Suprapubic skin (tissue), 4 donors: ENCODE measurements around the gene LIPA. TPM values are rescaled to one million over a fixed set of nuclear protein-coding genes. Genes with fewer than 3 reads are reported as not detected.
"Not testable (repeated sequence)": the region's sequence is repeated elsewhere in the genome, so short reads cannot be mapped to it uniquely, and the experiment has no call there.

ENCODE experiments used
- DNase-seq, 2 donors: peaks; one replicate each; pipeline ENCODE4 v3.0.0-alpha.2; 2019; ENCODE audit warnings: low spot score in 2 of 2
- H3K27ac ChIP-seq: fragments of 200-600 bp; sonication (generic); one replicate; pipeline ENCODE4 v1.5.1; 2019
- H3K27me3 ChIP-seq: fragments of 200-600 bp; sonication (generic); one replicate; pipeline ENCODE4 v1.5.1; 2019
- H3K36me3 ChIP-seq: fragments of 200-600 bp; sonication (generic); one replicate; pipeline ENCODE4 v1.5.1; 2019
- H3K4me1 ChIP-seq: fragments of 200-600 bp; sonication (generic); one replicate; pipeline ENCODE4 v1.5.1; 2019
- H3K4me3 ChIP-seq: fragments of 200-600 bp; sonication (generic); one replicate; pipeline ENCODE4 v1.5.1; 2019; ENCODE audit warnings: mild to moderate bottlenecking
- H3K9me3 ChIP-seq: fragments of 200-600 bp; sonication (generic); one replicate; pipeline ENCODE4 v1.5.1; 2019
- EP300 ChIP-seq: sonication (generic); formaldehyde crosslinking; IDR thresholded peaks from one replicate; pipeline ENCODE4 v1.6.1; 2017; ENCODE audit warnings: antibody characterized with exemption
- POLR2A ChIP-seq, 2 donors: fragments of 450-650 bp; IDR thresholded peaks; one replicate each; pipeline ENCODE4 v1.6.1; 2017; ENCODE audit warnings: antibody characterized with exemption in 2 of 2, mild to moderate bottlenecking in 2 of 2, moderate library complexity in 2 of 2
- POLR2AphosphoS5 ChIP-seq, 3 donors: sonication (generic); formaldehyde crosslinking; IDR thresholded peaks; one replicate each; pipeline ENCODE4 v1.6.1; 2017; ENCODE audit warnings: antibody characterized with exemption in 3 of 3
- WGBS: methylation state at CpG from one replicate; pipeline ENCODE4 v1.1.5; 2018; 5-methylcytosine and 5-hydroxymethylcytosine counted together
- total RNA-seq, 4 donors: library from RNA; depleted of rRNA; stranded (reverse); fragments of >200 nt; gene quantifications; one replicate each; pipeline ENCODE4 v1.1.0, GENCODE V29; 2016
- TF ChIP-seq, protein P1 (sequence below), 2 donors: fragments of 200-600 bp in 1 of 2; fragments of 450-650 bp in 1 of 2; sonication (generic) in 1 of 2; IDR thresholded peaks; one replicate each; pipeline ENCODE4 v1.5.1; 2016 to 2019; ENCODE audit warnings: antibody characterized with exemption in 2 of 2, mild to moderate bottlenecking in 1 of 2, moderate library complexity in 1 of 2

LIPA gene
- total RNA-seq, 4 donors from 2014 or later = 15.6 to 21.2 (median 18.8) TPM

DNA sequence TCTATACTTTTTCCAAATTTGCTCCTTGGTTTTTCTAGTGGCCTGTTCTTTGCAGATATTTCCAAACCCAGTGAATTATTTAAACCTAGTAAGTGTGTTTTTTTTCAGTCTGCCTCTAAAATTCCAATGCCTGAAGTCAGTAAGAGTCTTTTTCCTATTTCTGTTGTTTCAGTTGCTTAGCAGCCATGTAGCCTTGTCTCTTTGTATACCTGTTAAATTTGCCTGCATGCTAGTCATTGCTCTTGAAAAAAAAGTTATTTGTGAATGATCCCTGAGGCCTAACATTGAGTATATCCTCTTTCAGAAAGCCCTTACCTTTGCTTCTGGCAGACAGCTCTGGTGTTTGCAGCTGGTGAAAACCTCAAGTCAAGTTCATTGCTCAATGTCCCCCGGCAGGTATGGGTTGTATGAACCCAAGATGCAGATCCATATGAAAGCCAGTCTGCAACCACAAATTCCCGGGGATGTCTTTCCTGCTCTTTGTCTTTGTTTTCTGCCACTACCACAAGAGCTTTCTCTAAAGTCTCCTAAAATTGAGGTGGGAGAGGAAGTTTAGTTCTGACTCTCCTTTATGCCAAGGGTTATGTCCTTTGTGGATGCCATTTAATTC is 80.2 kb downstream of the LIPA start:
- Histone ChIP-seq H3K27me3 (no peaks in the 10 kb centered on the region), H3K4me3 (no peak overlapping the region), H3K27ac (no peak overlapping the region), H3K9me3 (no peaks in the 10 kb centered on the region), H3K4me1 (peaks cover 12% of the 10 kb centered on the region), H3K36me3 (no peaks in the 10 kb centered on the region)
- TF ChIP-seq POLR2AphosphoS5 (IDR thresholded peaks at IDR 0.05) = no peak
- TF ChIP-seq EP300 = no peak
- TF ChIP-seq POLR2A (IDR thresholded peaks at IDR 0.05) = no peak
- TF ChIP-seq, protein P1, sequence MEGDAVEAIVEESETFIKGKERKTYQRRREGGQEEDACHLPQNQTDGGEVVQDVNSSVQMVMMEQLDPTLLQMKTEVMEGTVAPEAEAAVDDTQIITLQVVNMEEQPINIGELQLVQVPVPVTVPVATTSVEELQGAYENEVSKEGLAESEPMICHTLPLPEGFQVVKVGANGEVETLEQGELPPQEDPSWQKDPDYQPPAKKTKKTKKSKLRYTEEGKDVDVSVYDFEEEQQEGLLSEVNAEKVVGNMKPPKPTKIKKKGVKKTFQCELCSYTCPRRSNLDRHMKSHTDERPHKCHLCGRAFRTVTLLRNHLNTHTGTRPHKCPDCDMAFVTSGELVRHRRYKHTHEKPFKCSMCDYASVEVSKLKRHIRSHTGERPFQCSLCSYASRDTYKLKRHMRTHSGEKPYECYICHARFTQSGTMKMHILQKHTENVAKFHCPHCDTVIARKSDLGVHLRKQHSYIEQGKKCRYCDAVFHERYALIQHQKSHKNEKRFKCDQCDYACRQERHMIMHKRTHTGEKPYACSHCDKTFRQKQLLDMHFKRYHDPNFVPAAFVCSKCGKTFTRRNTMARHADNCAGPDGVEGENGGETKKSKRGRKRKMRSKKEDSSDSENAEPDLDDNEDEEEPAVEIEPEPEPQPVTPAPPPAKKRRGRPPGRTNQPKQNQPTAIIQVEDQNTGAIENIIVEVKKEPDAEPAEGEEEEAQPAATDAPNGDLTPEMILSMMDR (IDR thresholded peaks at IDR 0.05) = no peak
- no peak for DNase-seq
- WGBS = 58% methylated on average over 2 of the region's 2 CpGs

DNA sequence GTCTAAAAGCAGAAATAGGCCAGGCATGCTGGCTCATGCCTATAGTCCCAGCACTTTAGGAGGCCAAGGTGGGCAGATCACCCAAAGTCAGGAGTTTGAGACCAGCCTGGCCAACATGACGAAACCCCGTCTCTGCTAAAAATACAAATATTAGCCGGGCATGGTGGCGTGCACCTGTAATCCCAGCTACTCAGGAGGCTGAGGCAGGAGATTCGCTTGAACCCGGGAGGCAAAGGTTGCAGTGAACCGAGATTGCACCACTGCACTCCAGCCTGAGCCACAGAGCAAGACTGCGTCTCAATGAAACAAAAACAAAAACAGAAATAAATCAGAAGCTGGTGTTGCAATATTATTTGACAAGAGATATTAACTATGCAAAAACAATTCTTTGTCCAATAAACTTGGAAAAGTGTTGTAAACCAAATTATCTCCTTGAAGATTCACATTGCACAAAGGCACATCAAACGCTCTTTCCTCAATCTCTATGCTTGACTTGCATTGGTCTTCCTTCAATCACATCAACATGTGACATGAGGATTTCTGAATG is 83.1 kb downstream of the LIPA start:
- DNase-seq = peak in 1 of 2 donors; percentile 64
- 45% methylated on average over 9 of the region's 9 CpGs for WGBS
- H3K4me3 ChIP-seq, H3K9me3 ChIP-seq, H3K36me3 ChIP-seq, H3K27me3 ChIP-seq: not testable (repeated sequence)
- H3K4me1 ChIP-seq = peaks cover 28% of the 10 kb centered on the region
- peak overlapping the region; percentile 53 for H3K27ac ChIP-seq
- peak in 1 of 3 donors; percentile 44 for TF ChIP-seq POLR2AphosphoS5 (IDR thresholded peaks at IDR 0.05)

DNA sequence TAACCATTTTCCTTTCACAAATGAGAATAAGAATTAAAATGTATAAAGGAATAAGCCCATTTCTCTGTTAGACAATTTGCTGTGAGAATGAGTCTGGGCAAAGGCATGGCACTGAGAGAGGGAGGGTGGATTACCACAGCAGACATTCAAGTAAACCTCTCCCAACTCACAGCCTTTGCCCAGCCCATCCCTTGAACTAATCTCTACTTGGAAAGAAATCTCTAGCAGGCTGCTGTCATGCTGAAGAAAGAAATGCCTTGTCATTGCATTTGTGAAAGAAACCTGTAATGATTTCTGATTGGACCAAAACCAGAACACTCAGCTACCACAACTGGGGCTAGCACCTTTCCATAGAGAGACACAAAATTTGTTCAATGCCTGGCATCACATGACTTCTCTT is 83.7 kb downstream of the LIPA start:
- Histone ChIP-seq H3K27me3 (no peaks in the 10 kb centered on the region), H3K27ac (peak overlapping the region; percentile 53), H3K4me1 (peaks cover 33% of the 10 kb centered on the region), H3K9me3 (no peaks in the 10 kb centered on the region), H3K4me3 (no peak overlapping the region), H3K36me3 (no peaks in the 10 kb centered on the region)
- DNase-seq = no peak
- no peak for TF ChIP-seq POLR2A (IDR thresholded peaks at IDR 0.05)
- TF ChIP-seq POLR2AphosphoS5 (IDR thresholded peaks at IDR 0.05) = no peak
- TF ChIP-seq EP300 = no peak
- TF ChIP-seq, protein P1 (IDR thresholded peaks at IDR 0.05) = no peak

DNA sequence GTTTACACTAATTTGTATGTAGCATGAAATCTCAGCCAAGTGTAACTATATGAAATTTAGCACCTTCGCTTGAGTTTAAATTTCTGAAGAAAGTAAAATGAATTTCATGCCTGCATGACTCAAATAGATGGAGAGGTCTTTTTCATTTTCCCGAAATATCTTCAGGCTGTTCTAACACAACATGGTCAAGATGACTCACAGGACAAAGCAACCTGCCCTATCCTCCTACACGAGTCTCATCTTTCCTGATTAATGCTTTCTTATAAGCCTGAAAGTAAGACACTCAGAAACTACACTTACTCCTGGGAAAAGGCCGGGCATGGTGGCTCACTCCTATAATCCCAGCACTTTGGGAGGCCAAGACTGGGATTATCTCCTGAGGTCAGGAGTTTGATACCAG is 85.7 kb downstream of the LIPA start:
- H3K36me3 ChIP-seq = no peaks in the 10 kb centered on the region
- no peak overlapping the region for H3K4me3 ChIP-seq
- H3K4me1 ChIP-seq = peaks cover 40% of the 10 kb centered on the region
- 66% methylated on average over 4 of the region's 4 CpGs for WGBS
- no peaks in the 10 kb centered on the region for H3K27me3 ChIP-seq
- no peak overlapping the region for H3K27ac ChIP-seq
- no peaks in the 10 kb centered on the region for H3K9me3 ChIP-seq
- DNase-seq = no peak
- TF ChIP-seq, protein P1 (IDR thresholded peaks at IDR 0.05) = no peak

DNA sequence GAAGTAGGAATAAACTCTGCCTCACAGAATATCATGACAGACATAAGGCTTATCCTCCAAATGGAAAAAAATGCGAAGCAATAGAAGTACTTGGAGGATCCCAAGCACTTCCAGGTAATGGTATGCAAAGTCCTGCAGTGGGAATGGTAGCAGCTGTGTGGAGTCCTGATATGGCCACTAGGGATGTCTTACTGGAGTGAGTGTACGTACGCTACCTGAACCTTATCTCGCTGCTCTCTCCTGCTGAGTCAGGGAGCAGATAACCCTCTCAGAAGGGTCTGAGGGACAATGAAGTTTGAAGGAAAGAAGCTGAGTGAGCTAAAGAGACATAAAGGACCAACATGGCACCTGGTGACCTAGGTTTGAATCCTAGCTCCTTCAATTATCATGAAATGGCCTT is 86.7 kb downstream of the LIPA start:
- TF ChIP-seq, protein P1 (IDR thresholded peaks at IDR 0.05) = no peak
- TF ChIP-seq POLR2A (IDR thresholded peaks at IDR 0.05) (no peak), EP300 (no peak), POLR2AphosphoS5 (IDR thresholded peaks at IDR 0.05) (no peak)
- Histone ChIP-seq H3K27me3 (no peaks in the 10 kb centered on the region), H3K36me3 (no peaks in the 10 kb centered on the region), H3K4me3 (no peak overlapping the region), H3K27ac (no peak overlapping the region), H3K9me3 (no peaks in the 10 kb centered on the region), H3K4me1 (peaks cover 40% of the 10 kb centered on the region)
- WGBS = 92% methylated on average over 4 of the region's 4 CpGs
- DNase-seq = no peak

DNA sequence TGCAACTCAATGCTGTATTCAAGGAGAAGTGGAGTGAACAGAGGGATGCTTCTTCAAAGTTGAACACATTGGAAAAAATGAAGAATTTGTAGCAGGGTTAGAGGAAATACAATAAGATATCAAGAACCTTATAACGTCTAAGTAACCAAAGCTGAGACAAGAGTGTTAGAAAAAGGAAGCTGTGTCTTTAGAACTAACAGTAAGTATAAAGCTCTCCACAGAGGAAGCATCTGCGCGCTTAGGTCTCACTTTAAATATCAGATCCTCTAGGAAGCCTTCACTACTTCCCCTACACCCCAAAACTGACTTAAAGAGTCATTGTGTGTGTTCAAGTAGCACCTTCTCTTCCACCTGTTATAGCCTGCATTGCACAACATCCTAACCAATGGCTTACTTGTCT is 87.5 kb downstream of the LIPA start:
- no peak overlapping the region for H3K4me3 ChIP-seq
- 49% methylated on average over 3 of the region's 3 CpGs for WGBS
- H3K9me3 ChIP-seq = no peaks in the 10 kb centered on the region
- no peak for TF ChIP-seq POLR2AphosphoS5 (IDR thresholded peaks at IDR 0.05)
- no peak for TF ChIP-seq EP300
- TF ChIP-seq, protein P1 (IDR thresholded peaks at IDR 0.05) = no peak
- no peak for TF ChIP-seq POLR2A (IDR thresholded peaks at IDR 0.05)
- H3K27me3 ChIP-seq = no peaks in the 10 kb centered on the region
- no peak for DNase-seq
- peak overlapping the region; percentile 68 for H3K27ac ChIP-seq
- H3K36me3 ChIP-seq = no peaks in the 10 kb centered on the region
- peaks cover 40% of the 10 kb centered on the region for H3K4me1 ChIP-seq
